Activated CD4-positive, CD25-positive, alpha-beta regulatory T cell treated with anti-CD3 and anti-CD28 coated beads, Interleukin-2, amount 50 U/mL, for 16 hours (primary cell): ENCODE results near the gene NOSIP.
A peak's percentile ranks its signal among the peaks of the same experiment; 100 is the strongest.

Experiments
- DNase-seq: peaks from one replicate; pipeline ENCODE4 v3.0.0-alpha.2; 2020; ENCODE audit warnings: low read depth, low spot score

Gene NOSIP

GRCh38 chr19:49507803-49508494 is 72.4 kb downstream of the NOSIP start:
- no peak for DNase-seq

- peak; percentile 61 for DNase-seq
Observed at GRCh38 chr19:49506575-49507105, 73.7 kb downstream of the NOSIP start.
